H9 (cell line): ENCODE data around the gene ARHGAP26. TPM values are rescaled to one million over a fixed set of nuclear protein-coding genes. Genes with fewer than 3 reads are reported as not detected.

Experiments used
- DNase-seq: peaks from one replicate; pipeline ENCODE4 v3.0.0-alpha.2; 2017
- H2AFZ ChIP-seq: one replicate; pipeline ENCODE4 v1.6.1; 2013; ENCODE audit warnings: mild to moderate bottlenecking, low read length, control low read depth, moderate library complexity
- H2AK5ac ChIP-seq: 2 replicates; pipeline ENCODE4 v1.6.1; 2013; ENCODE audit warnings: low read length, control low read depth, mixed read lengths; ENCODE audit not compliant: insufficient read length
- H2BK120ac ChIP-seq: one replicate; pipeline ENCODE4 v1.6.1; 2013; ENCODE audit warnings: low read depth, mild to moderate bottlenecking, low read length, control low read depth, inconsistent platforms; ENCODE audit not compliant: poor library complexity, severe bottlenecking
- H2BK12ac ChIP-seq: 2 replicates; pipeline ENCODE4 v1.6.1; 2013; ENCODE audit warnings: low read length, control low read depth, mixed read lengths, low read depth; ENCODE audit not compliant: insufficient read length
- H2BK15ac ChIP-seq: 2 replicates; pipeline ENCODE4 v1.6.1; 2013; ENCODE audit warnings: low read depth, low read length, control low read depth
- H2BK20ac ChIP-seq: one replicate; pipeline ENCODE4 v1.6.1; 2013; ENCODE audit warnings: low read depth, mild to moderate bottlenecking, low read length, control low read depth, inconsistent platforms; ENCODE audit not compliant: poor library complexity, severe bottlenecking
- H2BK5ac ChIP-seq: 2 replicates; pipeline ENCODE4 v1.6.1; 2013; ENCODE audit warnings: low read length, control low read depth, mixed read lengths; ENCODE audit not compliant: insufficient read length
- H3K14ac ChIP-seq: 2 replicates; pipeline ENCODE4 v1.6.1; 2013; ENCODE audit warnings: low read length, control low read depth; ENCODE audit not compliant: insufficient read depth
- H3K18ac ChIP-seq: 2 replicates; pipeline ENCODE4 v1.6.1; 2013; ENCODE audit warnings: low read depth, mild to moderate bottlenecking, mixed read lengths, low read length, control low read depth; ENCODE audit not compliant: insufficient read length
- H3K23ac ChIP-seq: 2 replicates; pipeline ENCODE4 v1.6.1; 2013; ENCODE audit warnings: low read length, control low read depth, mixed read lengths, low read depth; ENCODE audit not compliant: insufficient read length
- H3K23me2 ChIP-seq: 2 replicates; pipeline ENCODE4 v1.6.1; 2013; ENCODE audit warnings: low read depth, mild to moderate bottlenecking, mixed read lengths, low read length, control low read depth; ENCODE audit not compliant: insufficient read length, poor library complexity, severe bottlenecking
- H3K27ac ChIP-seq: 2 replicates; pipeline ENCODE4 v1.5.1; 2013; ENCODE audit warnings: low read length, control low read depth, mixed read lengths, low read depth; ENCODE audit not compliant: insufficient read length
- H3K27me3 ChIP-seq: 2 replicates; pipeline ENCODE4 v1.6.1; 2013; ENCODE audit warnings: low read length, control low read depth, inconsistent platforms; ENCODE audit not compliant: insufficient read depth
- H3K4ac ChIP-seq: 2 replicates; pipeline ENCODE4 v1.6.1; 2013; ENCODE audit warnings: low read depth, mild to moderate bottlenecking, control low read depth, inconsistent platforms, low read length, moderate library complexity
- H3K4me1 ChIP-seq: 2 replicates; pipeline ENCODE4 v1.6.1; 2013; ENCODE audit warnings: low read length, control low read depth, inconsistent platforms; ENCODE audit not compliant: insufficient read depth
- H3K4me2 ChIP-seq: 2 replicates; pipeline ENCODE4 v1.6.1; 2013; ENCODE audit warnings: low read length, control low read depth, mixed read lengths; ENCODE audit not compliant: insufficient read length, insufficient read depth
- H3K56ac ChIP-seq: 2 replicates; pipeline ENCODE4 v1.6.1; 2013; ENCODE audit warnings: low read depth, mild to moderate bottlenecking, mixed read lengths, low read length, control low read depth; ENCODE audit not compliant: insufficient read length
- H3K79me1 ChIP-seq: 2 replicates; pipeline ENCODE4 v1.6.1; 2013; ENCODE audit warnings: low read depth, mild to moderate bottlenecking, moderate library complexity, low read length, control low read depth, inconsistent platforms; ENCODE audit not compliant: insufficient read depth, poor library complexity, severe bottlenecking
- H3K79me2 ChIP-seq: 2 replicates; pipeline ENCODE4 v1.6.1; 2013; ENCODE audit warnings: low read length, control low read depth, inconsistent platforms; ENCODE audit not compliant: insufficient read depth
- H3K9ac ChIP-seq: 2 replicates; pipeline ENCODE4 v1.6.1; 2013; ENCODE audit warnings: low read length, control low read depth, mixed read lengths; ENCODE audit not compliant: insufficient read length; ENCODE audit errors: extremely low read depth
- H3K9me3 ChIP-seq: one replicate; pipeline ENCODE4 v1.6.1; 2013; ENCODE audit warnings: low read depth, low read length, inconsistent platforms; ENCODE audit not compliant: control insufficient read depth
- H3T11ph ChIP-seq: one replicate; pipeline ENCODE4 v1.6.1; 2013; ENCODE audit warnings: mild to moderate bottlenecking, low read length, control low read depth, inconsistent platforms
- H4K20me1 ChIP-seq: one replicate; pipeline ENCODE4 v1.6.1; 2013; ENCODE audit not compliant: control insufficient read depth, insufficient read length, insufficient read depth
- H4K5ac ChIP-seq: 2 replicates; pipeline ENCODE4 v1.6.1; 2013; ENCODE audit warnings: low read depth, mild to moderate bottlenecking, mixed read lengths, low read length, control low read depth; ENCODE audit not compliant: insufficient read length
- H4K8ac ChIP-seq: replicated peaks from 2 replicates; pipeline ENCODE4 v1.6.1; 2013; ENCODE audit warnings: low read length, control low read depth, mixed read lengths, low read depth; ENCODE audit not compliant: insufficient read length
- H4K91ac ChIP-seq: 2 replicates; pipeline ENCODE4 v1.6.1; 2013; ENCODE audit warnings: low read depth, mild to moderate bottlenecking, moderate library complexity, mixed read lengths, low read length, control low read depth; ENCODE audit not compliant: insufficient read length
- H3K27ac Mint-ChIP-seq, 3 experiments: 2 replicates in 2 of 3; 3 replicates in 1 of 3; pipeline ENCODE4 v1.8.0; 2020 to 2021; ENCODE audit warnings: mixed read lengths in 3 of 3, mild to moderate bottlenecking in 1 of 3, moderate library complexity in 1 of 3
- H3K27me3 Mint-ChIP-seq: 2 replicates; pipeline ENCODE4 v1.8.0; 2021; ENCODE audit warnings: low read depth, mild to moderate bottlenecking, moderate library complexity, mixed read lengths
- H3K36me3 Mint-ChIP-seq, 3 experiments: 2 replicates in 2 of 3; 3 replicates in 1 of 3; pipeline ENCODE4 v1.8.0; 2020 to 2021; ENCODE audit warnings: low read depth in 3 of 3, mixed read lengths in 3 of 3; ENCODE audit not compliant: insufficient read depth in 1 of 3
- H3K4me1 Mint-ChIP-seq, 2 experiments: 2 replicates each; pipeline ENCODE4 v1.8.0; 2020; ENCODE audit warnings: mixed read lengths in 2 of 2
- H3K4me3 Mint-ChIP-seq, 2 experiments: 2 replicates in 1 of 2; 3 replicates in 1 of 2; pipeline ENCODE4 v1.8.0; 2020 to 2021; ENCODE audit warnings: mild to moderate bottlenecking in 2 of 2, mixed read lengths in 2 of 2, moderate library complexity in 1 of 2
- H3K9me3 Mint-ChIP-seq, 2 experiments: 2 replicates in 1 of 2; 3 replicates in 1 of 2; pipeline ENCODE4 v1.8.0; 2020; ENCODE audit warnings: mild to moderate bottlenecking in 2 of 2, mixed read lengths in 2 of 2, moderate library complexity in 1 of 2
- CTCF ChIP-seq: fragments of 200-600 bp; sonication (generic); conservative IDR thresholded peaks from 3 replicates; pipeline ENCODE4 v1.8.0; 2021; ENCODE audit warnings: antibody characterized with exemption, mild to moderate bottlenecking
- WGBS: extraction: QIAGEN DNeasy Blood & Tissue Kit; methylation state at CpG from one replicate; pipeline ENCODE4 v1.1.7; 2013; ENCODE audit warnings: missing lambda C conversion rate, low lambda C conversion rate, mixed read lengths; ENCODE audit not compliant: insufficient read length; ENCODE audit errors: extremely low coverage; 5-methylcytosine and 5-hydroxymethylcytosine counted together
- total RNA-seq: library from RNA; stranded (reverse); gene quantifications from 2 replicates; pipeline ENCODE4 v1.2.1, GENCODE V29; 2021

The ARHGAP26 gene
- total RNA-seq, 1 experiment from 2014 or later = 13.8 TPM

- no peaks in the 10 kb centered on the region for H3K79me1 ChIP-seq
- no peak overlapping the region for H2BK20ac ChIP-seq
- H3K56ac ChIP-seq = no peak overlapping the region
- Mint-ChIP-seq H3K4me1 (peaks cover 30 to 32% of the 10 kb centered on the region in 2 experiments), H3K9me3 (peaks cover under 1% of the 10 kb centered on the region in 2 experiments; a peak in 1 of 5 replicates), H3K4me3 (no peak overlapping the region), H3K27ac (peak overlapping the region in 2 of 3 experiments; percentile 13 to 84; a peak in 2 of 7 replicates), H3K27me3 (no peaks in the 10 kb centered on the region), H3K36me3 (peaks cover 0 to 2% (median under 1%) of the 10 kb centered on the region in 3 experiments; a peak in 5 of 7 replicates)
- no peak for DNase-seq
- H3K4ac ChIP-seq = no peak overlapping the region
- H2BK120ac ChIP-seq = no peak overlapping the region
- no peak overlapping the region for H2BK15ac ChIP-seq
- no peak overlapping the region for H3T11ph ChIP-seq
- H4K20me1 ChIP-seq = no peaks in the 10 kb centered on the region
- no peak overlapping the region for H2AK5ac ChIP-seq
- H3K4me1 ChIP-seq = peaks cover 4% of the 10 kb centered on the region
- H4K8ac ChIP-seq = no peak overlapping the region
- H3K79me2 ChIP-seq = no peaks in the 10 kb centered on the region
- no peak overlapping the region for H2BK12ac ChIP-seq
- H2AFZ ChIP-seq = no peak overlapping the region
- no peak overlapping the region for H4K5ac ChIP-seq
- H3K4me2 ChIP-seq = no peak overlapping the region
- TF ChIP-seq CTCF = no peak
- no peak overlapping the region for H3K14ac ChIP-seq
- no peaks in the 10 kb centered on the region for H3K9me3 ChIP-seq
- H3K23me2 ChIP-seq = no peaks in the 10 kb centered on the region
- no peak overlapping the region for H3K23ac ChIP-seq
- H3K27ac ChIP-seq = no peak overlapping the region
- WGBS = no CpG with 5 or more reads among the region's 10 CpGs
- H3K18ac ChIP-seq = no peak overlapping the region
- no peaks in the 10 kb centered on the region for H3K27me3 ChIP-seq
- H4K91ac ChIP-seq = no peak overlapping the region
- no peak overlapping the region for H3K9ac ChIP-seq
- no peak overlapping the region for H2BK5ac ChIP-seq
These were observed 253.4 kb downstream of the ARHGAP26 start for GRCh38 chr5:143023411-143024096.
